Cardiac muscle cell (in vitro differentiated cells and primary cell): ENCODE results near the gene ADRM1. TPM values are rescaled to one million over a fixed set of nuclear protein-coding genes. Genes with fewer than 3 reads are reported as not detected.

Experiments used
- DNase-seq, 2 donors: peaks; one replicate each; pipeline versions ENCODE4 v3.0.0 to v3.0.0-alpha.2; 2010 to 2017; ENCODE audit warnings: low read depth in 1 of 2, low spot score in 1 of 2
- H3K27ac ChIP-seq: fragments of 200-600 bp; sonication (generic); 2 replicates; pipeline ENCODE4 v1.5.1; 2016
- H3K27me3 ChIP-seq: fragments of 200-600 bp; sonication (generic); 2 replicates; pipeline ENCODE4 v1.6.0; 2016; ENCODE audit warnings: control low read depth
- H3K36me3 ChIP-seq: fragments of 200-600 bp; sonication (generic); 2 replicates; pipeline ENCODE4 v1.5.1; 2016; ENCODE audit warnings: control low read depth
- H3K4me1 ChIP-seq: fragments of 200-600 bp; sonication (generic); 2 replicates; pipeline ENCODE4 v1.8.1; 2017; ENCODE audit warnings: low read depth, mild to moderate bottlenecking, mixed run types
- H3K4me3 ChIP-seq: fragments of 200-600 bp; sonication (generic); 2 replicates; pipeline ENCODE4 v1.5.1; 2016; ENCODE audit warnings: mild to moderate bottlenecking
- H3K9me3 ChIP-seq: fragments of 200-600 bp; sonication (generic); 2 replicates; pipeline ENCODE4 v1.5.1; 2017; ENCODE audit warnings: low read depth, mild to moderate bottlenecking, control low read depth
- polyA plus RNA-seq: library from polyadenylated mRNA; unstranded; fragments of >200 nt; fragmentation: Nextera tagmentation; extraction: Ambion mirVana; gene quantifications from 2 replicates; pipeline ENCODE4 v1.2.1, GENCODE V29; 2016
- total RNA-seq: library from RNA; depleted of rRNA; stranded (reverse); fragments of >200 nt; gene quantifications from 2 replicates; pipeline ENCODE4 v1.2.3, GENCODE V29; 2016
- TF ChIP-seq, protein P1 (sequence below): IDR thresholded peaks from 2 replicates; pipeline ENCODE4 v1.5.1; 2012; ENCODE audit warnings: low read depth, mild to moderate bottlenecking, low read length

ADRM1 gene
- total and polyA plus RNA-seq, 2 experiments from 2014 or later: 128 to 160 TPM

DNA sequence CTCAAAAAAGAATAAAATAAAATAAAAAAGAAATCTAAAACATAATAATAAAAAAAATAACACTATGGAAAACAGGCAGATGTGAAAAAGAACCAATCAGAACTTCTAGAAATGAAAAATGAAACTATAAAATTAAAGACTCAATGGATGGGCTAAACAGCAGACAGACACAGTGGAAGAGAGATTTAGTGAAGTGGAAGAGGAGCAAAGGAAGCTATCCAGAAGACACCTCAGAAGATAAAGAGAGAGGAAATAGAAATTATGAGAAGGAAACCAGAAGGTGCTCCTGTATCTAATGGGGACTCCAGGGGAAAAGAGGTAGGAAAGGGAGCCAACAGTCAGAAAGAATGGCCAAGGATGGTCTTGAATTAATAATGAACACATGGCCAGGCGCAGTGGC is 45.8 kb downstream of the ADRM1 start:
- peaks cover 16% of the 10 kb centered on the region for H3K36me3 ChIP-seq
- no peaks in the 10 kb centered on the region for H3K9me3 ChIP-seq
- H3K4me3 ChIP-seq: no peak overlapping the region
- DNase-seq: no peak
- no peak overlapping the region for H3K27ac ChIP-seq
- no peaks in the 10 kb centered on the region for H3K4me1 ChIP-seq
- H3K27me3 ChIP-seq: no peaks in the 10 kb centered on the region
- TF ChIP-seq, protein P1, sequence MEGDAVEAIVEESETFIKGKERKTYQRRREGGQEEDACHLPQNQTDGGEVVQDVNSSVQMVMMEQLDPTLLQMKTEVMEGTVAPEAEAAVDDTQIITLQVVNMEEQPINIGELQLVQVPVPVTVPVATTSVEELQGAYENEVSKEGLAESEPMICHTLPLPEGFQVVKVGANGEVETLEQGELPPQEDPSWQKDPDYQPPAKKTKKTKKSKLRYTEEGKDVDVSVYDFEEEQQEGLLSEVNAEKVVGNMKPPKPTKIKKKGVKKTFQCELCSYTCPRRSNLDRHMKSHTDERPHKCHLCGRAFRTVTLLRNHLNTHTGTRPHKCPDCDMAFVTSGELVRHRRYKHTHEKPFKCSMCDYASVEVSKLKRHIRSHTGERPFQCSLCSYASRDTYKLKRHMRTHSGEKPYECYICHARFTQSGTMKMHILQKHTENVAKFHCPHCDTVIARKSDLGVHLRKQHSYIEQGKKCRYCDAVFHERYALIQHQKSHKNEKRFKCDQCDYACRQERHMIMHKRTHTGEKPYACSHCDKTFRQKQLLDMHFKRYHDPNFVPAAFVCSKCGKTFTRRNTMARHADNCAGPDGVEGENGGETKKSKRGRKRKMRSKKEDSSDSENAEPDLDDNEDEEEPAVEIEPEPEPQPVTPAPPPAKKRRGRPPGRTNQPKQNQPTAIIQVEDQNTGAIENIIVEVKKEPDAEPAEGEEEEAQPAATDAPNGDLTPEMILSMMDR: no peak

DNA sequence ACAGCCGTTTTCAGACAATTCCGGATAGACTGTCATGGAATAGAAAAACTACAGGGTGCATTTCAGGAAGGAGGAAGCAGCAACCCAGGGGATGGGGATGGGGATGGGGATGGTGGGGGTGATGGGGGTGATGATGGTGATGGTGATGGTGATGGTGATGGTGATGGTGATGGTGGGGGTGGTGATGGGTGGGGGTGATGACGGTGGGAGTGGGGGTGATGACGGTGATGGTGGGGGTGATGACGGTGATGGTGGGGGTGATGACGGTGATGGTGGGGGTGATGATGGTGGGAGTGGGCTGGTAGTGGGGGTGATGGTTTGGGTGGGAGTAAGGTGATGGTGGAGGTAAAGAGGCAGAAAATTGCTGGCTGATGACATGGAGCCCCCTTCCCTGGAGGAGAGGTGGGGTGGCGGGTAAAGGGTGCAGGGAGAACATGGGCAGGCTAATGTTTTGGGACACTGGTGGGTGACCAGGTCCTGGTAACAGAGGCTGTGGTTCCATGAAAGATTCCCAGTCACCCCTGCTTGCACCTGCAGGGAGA is 46.8 kb downstream of the ADRM1 start:
- peaks cover 16% of the 10 kb centered on the region for H3K36me3 ChIP-seq
- TF ChIP-seq, protein P1: no peak
- no peaks in the 10 kb centered on the region for H3K4me1 ChIP-seq
- H3K9me3 ChIP-seq: no peaks in the 10 kb centered on the region
- no peak for DNase-seq
- H3K27me3 ChIP-seq: no peaks in the 10 kb centered on the region
- H3K27ac ChIP-seq: no peak overlapping the region
- H3K4me3 ChIP-seq: no peak overlapping the region

DNA sequence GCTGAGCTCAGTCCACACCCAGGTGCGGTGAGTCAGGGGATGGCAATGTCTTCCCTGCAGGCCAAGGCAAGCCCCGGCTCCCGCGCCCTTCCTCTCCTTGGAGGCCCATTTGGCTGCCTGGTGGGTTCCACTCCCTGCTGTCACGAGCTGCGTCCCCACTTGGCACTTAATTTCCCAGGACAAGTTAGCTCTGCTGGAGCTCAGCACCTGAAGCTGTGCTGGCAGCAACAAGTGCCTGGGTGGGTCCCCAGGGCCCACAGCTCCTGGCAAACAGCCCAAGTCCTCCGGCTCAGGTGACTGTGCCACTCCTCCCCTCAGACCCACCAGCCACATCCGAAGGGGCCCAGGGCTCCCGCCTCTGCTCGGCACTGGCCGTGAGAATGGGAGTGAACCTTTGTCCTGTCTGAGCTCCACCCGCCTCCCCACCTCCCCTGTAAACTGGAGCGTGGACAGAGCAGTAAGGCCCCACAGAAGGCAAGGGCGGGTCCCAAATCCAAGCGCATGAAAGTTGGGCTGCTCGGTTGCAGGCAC is 47.4 kb downstream of the ADRM1 start:
- Histone ChIP-seq H3K36me3 (peaks cover 16% of the 10 kb centered on the region), H3K4me3 (no peak overlapping the region), H3K27ac (no peak overlapping the region), H3K4me1 (peaks cover 1% of the 10 kb centered on the region), H3K9me3 (no peaks in the 10 kb centered on the region), H3K27me3 (no peaks in the 10 kb centered on the region)
- TF ChIP-seq, protein P1: no peak
- no peak for DNase-seq

DNA sequence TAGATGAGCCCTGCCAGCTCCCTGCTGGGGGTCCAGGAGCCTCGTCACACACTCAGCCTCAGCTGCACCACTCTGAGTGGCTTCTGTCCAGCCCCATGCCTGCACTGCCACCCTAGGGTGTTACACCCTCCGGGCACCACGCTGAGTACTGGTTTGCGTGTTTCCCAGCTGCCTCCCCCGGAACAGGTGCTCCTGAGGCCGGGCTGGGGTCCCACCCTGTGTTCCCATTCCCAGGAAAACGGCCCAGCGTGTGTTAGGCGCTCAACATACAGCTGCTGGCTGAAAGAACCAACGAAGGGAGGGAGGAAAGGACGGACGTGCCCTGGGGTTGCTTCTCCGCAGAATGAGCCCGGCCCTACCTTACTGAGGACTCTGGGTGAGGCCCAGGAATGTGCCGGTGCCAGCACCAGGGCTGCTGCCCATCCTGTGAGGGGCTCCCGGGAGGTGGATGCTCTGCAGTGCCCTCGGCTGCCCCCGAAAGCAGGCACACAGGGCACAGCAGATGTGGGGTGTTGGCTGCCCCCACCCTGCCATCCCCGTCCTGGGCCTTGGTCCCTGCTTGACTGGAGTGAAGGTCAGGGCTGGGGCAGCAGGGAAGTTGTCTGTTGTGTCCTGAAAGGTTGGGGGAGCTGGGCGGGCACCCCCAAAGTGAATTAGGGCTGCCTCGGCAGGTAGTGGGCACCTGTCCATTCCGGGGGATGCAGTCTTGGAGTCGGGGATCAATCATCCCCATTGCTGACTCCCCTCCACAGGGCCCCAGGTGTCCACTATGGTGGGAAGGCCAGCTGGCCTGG is 48.0 kb downstream of the ADRM1 start:
- H3K4me3 ChIP-seq: no peak overlapping the region

DNA sequence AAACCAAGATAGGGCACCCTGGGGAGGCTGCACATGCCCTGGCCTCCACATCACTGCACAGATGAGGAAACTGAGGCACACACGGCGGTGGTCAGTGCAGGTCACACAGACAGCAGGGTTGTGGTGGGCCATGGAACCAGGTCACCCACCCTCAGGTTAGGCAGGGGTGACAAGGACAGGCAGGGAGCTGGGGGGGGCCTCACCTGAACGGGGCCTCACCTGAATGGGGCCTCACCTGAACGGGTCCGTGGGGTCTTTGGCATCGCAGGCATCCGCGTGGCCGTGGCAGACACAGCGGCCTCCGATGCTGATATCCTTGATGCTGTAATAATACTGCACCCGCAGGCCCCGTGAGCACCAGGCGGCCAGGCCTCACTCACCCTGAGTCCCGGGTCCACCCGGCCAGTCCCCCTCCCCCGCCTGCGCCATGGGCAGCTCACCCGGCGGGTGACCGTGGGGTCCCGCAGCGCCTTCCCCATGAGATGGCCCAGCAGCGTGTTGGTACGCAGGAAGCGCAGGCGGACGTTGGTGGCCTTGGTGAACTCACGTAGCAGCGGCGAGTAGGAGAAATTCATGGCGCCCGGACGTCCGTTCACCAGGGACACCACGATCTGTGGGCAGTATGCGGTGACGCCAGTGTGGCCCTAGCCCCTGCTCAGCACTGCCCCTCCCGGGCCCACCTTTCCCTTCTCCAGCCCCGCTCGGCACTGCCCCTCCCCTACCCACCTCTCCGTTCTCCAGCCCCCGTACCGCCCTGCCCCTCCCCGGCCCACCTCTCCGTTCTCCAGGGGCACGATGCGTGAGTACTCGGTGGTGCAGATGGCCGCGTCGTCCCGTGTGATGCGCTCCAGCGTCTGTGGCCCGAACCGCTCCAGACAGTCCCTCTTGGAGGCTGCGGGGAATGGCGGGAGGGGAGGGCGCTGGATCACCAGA is 48.9 kb downstream of the ADRM1 start:
- H3K4me3 ChIP-seq: no peak overlapping the region
- TF ChIP-seq, protein P1: no peak
- no peak for DNase-seq

More for the DNA sequence above, 48.0 kb downstream of the ADRM1 start:
- H3K36me3 ChIP-seq: peaks cover 16% of the 10 kb centered on the region
- TF ChIP-seq, protein P1: no peak
- peaks cover 8% of the 10 kb centered on the region for H3K4me1 ChIP-seq
- no peak for DNase-seq
- no peak overlapping the region for H3K27ac ChIP-seq
- no peaks in the 10 kb centered on the region for H3K9me3 ChIP-seq
- no peaks in the 10 kb centered on the region for H3K27me3 ChIP-seq

More for the DNA sequence above, 48.9 kb downstream of the ADRM1 start:
- H3K27me3 ChIP-seq: no peaks in the 10 kb centered on the region
- H3K9me3 ChIP-seq: no peaks in the 10 kb centered on the region
- H3K4me1 ChIP-seq: peaks cover 17% of the 10 kb centered on the region
- peaks cover 10% of the 10 kb centered on the region for H3K36me3 ChIP-seq
- H3K27ac ChIP-seq: no peak overlapping the region
